Hematopoietic multipotent progenitor cell treated with erythropoietin and hydrocortisone succinate and interleukin-3 and kit ligand, for 4 days (in vitro differentiated cells): ENCODE results near the gene GTPBP4.

Source experiments
- DNase-seq: peaks from one replicate; pipeline ENCODE4 v3.0.0-alpha.2; 2015

The GTPBP4 gene

DNA sequence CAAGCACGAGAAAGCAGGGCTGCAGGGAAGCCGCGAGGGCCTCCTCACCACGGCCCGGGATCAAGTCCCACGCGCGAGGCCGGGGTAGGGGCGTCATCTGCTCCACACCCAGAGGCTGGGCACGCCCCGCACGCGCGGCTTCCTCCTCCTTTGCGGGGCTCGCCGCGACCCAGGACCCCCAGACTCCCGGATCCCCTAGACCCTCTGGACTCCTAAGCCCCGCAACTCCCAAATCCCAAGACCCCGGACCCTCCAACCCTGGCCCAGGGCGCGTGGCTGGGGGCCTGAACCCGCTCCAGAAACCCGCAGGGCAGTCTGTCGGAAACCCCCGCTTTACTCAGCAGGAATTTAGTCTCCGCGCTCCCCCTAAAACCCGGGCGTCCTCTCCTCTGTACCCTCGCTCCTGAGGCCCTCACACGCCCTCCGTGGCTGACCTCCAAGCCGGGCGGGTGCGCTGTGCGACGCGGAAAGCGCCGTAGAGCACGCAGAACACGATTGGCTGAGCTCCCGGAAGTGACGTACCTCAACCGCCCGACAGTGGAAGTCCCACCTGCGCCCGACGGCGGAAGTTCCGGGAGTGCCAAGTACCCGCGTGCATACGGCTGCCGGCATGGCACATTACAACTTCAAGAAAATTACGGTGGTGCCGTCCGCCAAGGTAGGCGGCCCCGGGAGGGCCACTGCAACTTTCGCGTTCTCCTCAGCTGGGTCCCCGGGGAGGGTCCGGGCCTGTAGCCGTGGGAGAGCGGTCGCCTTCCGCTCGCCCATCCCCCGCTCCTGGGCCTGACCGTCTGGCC, at the start of gene GTPBP4:
Gene GTPBP4 (plus strand): TSS at position 565 of the 797 bp plus-strand sequence. CDS start 46 bp downstream, at position 611.
- DNase-seq: peak; percentile 99

DNA sequence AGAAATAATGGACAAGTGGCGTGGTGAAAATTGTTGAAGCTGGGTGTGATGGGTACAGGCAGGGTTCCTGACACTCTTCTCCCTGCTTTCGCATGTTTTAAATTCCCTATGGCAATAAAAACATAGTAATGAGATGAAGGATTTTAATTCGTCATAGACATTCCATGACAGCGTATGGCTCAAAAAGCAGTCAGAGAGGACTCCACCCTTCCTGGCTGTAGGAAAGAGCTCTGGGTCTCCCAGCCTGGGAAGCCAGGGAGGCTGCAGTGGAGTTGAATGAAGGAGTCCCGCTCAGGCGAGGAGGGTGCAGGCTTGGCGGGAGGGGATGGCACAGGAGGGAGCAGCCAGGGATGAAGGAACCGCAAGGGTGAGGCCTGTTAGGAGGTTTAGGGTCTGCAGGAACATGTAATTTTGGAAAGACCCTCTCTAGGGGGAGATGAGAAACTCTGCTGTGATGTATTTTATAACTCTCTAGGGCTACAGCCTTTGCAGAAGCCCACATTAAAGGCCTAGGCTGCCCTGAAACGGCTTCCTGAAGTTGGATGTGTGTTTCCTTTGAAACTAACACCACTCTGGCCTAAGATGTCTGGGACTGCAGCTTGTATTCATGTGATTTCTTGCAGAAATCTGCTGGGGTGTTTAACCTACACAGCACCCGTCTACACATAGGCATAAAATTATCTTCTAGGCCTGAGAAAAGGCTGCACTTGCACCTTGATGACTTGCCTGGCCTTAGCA, 49.1 kb upstream of the GTPBP4 start:
- DNase-seq: no peak

GRCh38 chr10:943334-944033, 44.8 kb upstream of the GTPBP4 start:
- DNase-seq: no peak

GRCh38 chr10:944034-944831, 44.0 kb upstream of the GTPBP4 start:
- DNase-seq: peak; percentile 68

DNA sequence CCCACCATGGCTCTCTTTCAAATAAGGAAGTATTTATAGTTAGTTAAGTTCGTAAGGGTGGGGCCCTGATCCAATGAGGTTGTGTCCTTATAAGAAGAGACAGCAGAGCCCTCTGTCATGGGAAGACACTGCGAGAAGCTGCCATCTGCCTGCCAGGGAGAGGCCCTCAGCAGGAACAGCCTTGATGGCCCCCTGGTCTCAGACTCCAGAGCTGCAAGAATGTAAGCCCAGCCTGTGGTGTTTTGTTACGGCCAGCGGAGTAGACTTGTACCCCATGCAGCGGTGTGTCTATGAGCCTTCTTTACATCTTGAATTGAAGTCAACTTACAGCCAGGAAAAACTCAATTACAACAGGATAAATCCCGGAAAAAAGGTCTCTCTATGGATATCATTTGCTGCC, 42.5 kb upstream of the GTPBP4 start:
- no peak for DNase-seq

DNA sequence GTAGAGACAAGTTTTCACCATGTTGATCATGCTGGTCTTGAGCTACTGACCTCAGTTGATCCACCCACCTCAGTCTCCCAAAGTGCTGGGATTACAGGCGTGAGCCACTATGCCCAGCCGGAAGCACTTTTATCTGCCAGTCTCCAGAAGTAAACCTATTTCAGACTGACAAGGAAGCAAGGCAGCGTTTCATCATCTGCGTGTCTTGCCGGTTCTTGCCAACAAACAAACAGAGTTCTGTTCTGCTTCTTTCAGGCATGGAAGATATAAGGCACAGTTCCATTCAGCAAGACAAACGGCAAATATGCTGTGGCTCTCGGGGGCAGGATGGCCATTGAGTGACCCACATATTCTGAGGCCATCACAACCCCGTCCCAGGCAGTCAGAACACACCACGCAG, 41.2 kb upstream of the GTPBP4 start:
- no peak for DNase-seq

GRCh38 chr10:947881-948280, 40.4 kb upstream of the GTPBP4 start:
- DNase-seq: no peak

DNA sequence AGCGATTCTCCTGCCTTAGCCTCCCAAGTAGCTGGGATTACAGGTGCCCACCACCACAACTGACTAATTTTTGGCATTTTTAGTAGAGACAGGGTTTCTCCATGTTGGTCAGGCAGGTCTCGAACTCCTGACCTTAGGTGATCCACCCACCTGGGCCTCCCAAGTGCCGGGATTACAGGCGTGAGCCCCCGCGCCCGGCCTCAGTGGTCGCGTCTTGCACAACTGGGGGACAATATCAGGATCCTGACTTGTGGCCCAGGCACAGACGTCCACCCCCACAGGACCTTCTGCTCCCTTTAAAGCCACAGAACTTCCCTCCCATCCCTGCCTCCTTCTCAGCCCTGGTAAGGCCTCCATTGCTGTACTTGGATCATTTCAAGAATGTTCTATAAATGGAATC, 39.9 kb upstream of the GTPBP4 start:
- DNase-seq: no peak

GRCh38 chr10:949446-949845, 38.8 kb upstream of the GTPBP4 start:
- no peak for DNase-seq

GRCh38 chr10:953836-954235, 34.4 kb upstream of the GTPBP4 start:
- no peak for DNase-seq

GRCh38 chr10:954396-954795, 33.8 kb upstream of the GTPBP4 start:
- DNase-seq: no peak

GRCh38 chr10:955127-955819, 33.0 kb upstream of the GTPBP4 start:
- no peak for DNase-seq

GRCh38 chr10:955820-956217, 32.4 kb upstream of the GTPBP4 start:
- no peak for DNase-seq

DNA sequence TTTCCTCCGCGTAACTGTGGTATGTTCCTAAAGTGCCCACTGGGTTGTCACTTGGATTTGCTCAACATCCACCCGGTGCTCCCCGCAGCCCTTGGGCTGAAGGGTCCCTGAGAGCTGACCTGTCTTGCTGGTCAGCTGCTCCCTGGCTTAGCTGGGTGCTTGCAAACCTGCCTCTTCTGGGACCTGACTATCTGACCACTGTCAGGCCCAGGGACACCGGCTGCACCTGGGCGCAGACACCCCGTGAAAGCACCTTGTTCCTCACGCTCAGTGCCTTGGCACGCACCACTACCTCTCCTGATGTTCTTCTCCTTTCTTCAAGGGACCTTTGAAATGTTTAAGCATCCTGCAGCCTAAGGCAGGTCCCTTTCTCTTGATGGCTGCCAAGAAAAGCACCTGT, 30.1 kb upstream of the GTPBP4 start:
- no peak for DNase-seq

GRCh38 chr10:958856-959255, 29.4 kb upstream of the GTPBP4 start:
- no peak for DNase-seq

DNA sequence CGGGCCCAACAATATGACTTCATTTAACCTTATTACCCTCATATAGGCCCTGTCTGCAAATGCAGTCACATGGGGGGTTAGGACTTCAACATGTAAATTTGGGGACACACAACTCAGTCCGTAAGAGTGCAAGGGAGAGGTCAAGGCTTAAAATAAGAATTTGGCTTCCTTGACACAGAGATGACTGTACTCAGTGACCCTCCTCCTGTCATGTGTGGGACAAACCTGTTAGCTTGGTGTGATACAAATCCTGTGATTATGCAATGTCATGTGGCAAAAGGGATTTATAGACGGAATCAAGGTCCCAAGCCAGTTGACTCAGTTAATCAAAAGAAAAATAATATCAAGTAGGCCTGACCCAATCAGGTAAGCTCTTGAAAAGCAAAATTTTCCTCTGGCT, 25.9 kb upstream of the GTPBP4 start:
- no peak for DNase-seq

DNA sequence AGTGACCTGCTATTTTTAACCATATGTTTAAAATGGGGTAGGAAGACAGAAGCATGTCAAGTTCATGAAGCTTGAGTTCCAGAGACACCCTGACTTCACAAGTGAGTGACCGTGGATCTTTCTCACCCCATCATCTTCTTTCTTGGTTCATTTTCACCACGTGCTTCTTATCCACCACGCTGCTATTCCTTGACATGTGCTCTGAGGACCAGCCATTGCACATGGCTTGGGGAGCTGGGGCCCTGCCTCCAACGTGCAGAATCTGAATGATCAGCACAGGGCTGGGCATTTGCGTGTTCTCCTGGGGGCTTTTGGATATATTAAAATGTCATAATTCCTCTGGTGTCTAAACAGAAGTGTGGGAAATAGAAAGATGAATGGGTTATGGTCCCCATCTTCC, 25.0 kb upstream of the GTPBP4 start:
- no peak for DNase-seq

GRCh38 chr10:963655-964054, 24.6 kb upstream of the GTPBP4 start:
- no peak for DNase-seq

- DNase-seq: no peak
These were observed 23.8 kb upstream of the GTPBP4 start for GRCh38 chr10:964321-964987.

DNA sequence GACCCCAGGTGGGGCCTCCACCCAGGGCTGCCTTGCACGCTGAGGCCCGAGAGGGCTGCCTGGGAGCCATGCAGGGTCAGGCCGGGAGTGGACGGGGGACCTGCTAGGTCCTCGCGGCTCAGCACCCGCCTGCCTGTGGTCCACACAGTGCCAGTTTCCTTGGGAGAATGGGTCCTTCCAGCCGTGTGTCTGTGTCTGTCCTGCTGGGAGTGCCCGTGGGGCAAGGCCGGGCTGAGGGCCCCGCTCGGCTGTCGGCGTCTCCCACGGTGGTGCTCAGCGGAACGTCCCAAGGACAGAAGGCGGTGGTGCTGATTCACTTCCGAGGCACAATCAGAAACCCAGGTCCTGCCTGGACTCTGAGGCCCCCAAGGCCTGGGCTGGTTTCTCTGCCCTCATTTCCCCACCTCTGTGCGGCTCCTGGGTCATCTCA, 23.2 kb upstream of the GTPBP4 start:
- DNase-seq: no peak

- no peak for DNase-seq
These were observed 21.6 kb upstream of the GTPBP4 start for GRCh38 chr10:966466-967235.
